ENCODE data around the gene HOXA2. TPM values are rescaled to one million over a fixed set of nuclear protein-coding genes. Genes with fewer than 3 reads are reported as not detected.
A peak's percentile ranks its signal among the peaks of the same experiment; 100 is the strongest.

HOXA2 gene
- total and polyA plus RNA-seq, 5 donors from 2014 or later = 0.11 to 0.31 TPM; not detected in 3

GRCh38 chr7:27125986-27126394 lies 23.5 kb upstream of the HOXA2 start:
- Mint-ChIP-seq H3K9me3 (peaks cover 0 to 2% (median 0%) of the 10 kb centered on the region in 7 donors), H3K4me1 (peaks cover 0 to 2% (median 0%) of the 10 kb centered on the region in 4 donors), H3K27me3 (peaks cover 43% of the 10 kb centered on the region), H3K4me3 (no peak overlapping the region), H3K27ac (no peak overlapping the region), H3K36me3 (no peaks in the 10 kb centered on the region)
- peaks cover 3% of the 10 kb centered on the region for H3K4me1 ChIP-seq (ENCODE audit: control insufficient read depth, insufficient read depth, low read length, poor library complexity, severe bottlenecking)
- no peaks in the 10 kb centered on the region for H3K9me3 ChIP-seq (ENCODE audit: control insufficient read depth in 2 of 2, low read length in 2 of 2)
- H3K27me3 ChIP-seq (ENCODE audit: control insufficient read depth, insufficient read depth, low read length) = peaks cover 15% of the 10 kb centered on the region
- H3K4me3 ChIP-seq (ENCODE audit: low read depth, low read length) = no peak overlapping the region
- DNase-seq (no peak), ATAC-seq (ENCODE audit: low read depth in 2 of 2) (no peak)
- H3K27ac ChIP-seq (ENCODE audit: insufficient read depth, low read length, poor library complexity, severe bottlenecking) = no peak overlapping the region
- no peaks in the 10 kb centered on the region for H3K36me3 ChIP-seq (ENCODE audit: control insufficient read depth, insufficient read depth, low read length)

DNA sequence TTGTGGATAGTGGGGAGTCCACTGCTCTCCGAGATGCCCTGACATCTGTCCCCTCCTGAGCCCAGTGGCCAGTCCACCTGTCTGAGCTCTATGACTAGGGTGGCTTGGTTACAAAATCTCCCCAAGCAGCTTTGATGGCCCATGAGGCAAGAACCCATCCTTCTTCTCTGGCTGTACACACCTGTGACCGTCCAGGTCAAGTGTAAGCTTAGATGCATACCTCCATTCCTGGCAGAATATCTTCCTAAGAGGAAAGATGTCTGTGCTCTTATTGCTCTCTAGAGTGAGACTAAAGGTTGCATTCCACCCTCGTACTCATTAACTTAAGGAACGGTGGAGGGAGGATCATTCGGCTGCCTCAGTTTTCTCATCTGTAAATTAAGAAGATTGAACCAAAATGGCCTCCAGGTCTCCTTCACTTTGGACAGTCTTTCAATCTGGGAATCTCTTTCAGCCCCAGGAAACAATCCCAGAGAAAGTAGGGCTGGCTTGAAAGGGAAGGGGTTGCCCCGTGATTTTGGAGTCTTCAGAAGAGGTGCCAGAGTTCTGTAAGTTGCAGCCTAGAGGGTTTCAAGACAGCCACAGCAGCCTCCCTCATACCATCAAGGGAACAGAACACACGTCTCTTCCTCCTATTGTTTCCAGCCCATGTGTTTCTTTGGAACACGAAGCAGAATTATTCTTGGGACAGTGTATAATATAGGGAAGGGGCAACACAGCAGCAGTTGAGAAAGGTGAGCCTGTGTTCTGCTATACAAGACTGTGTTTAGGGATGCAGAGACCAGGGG lies 22.6 kb upstream of the HOXA2 start:
- Mint-ChIP-seq H3K9me3 (peaks cover 0 to 2% (median 0%) of the 10 kb centered on the region in 7 donors), H3K36me3 (no peaks in the 10 kb centered on the region), H3K27me3 (peaks cover 42% of the 10 kb centered on the region), H3K4me1 (peaks cover 0 to 2% (median 0%) of the 10 kb centered on the region in 4 donors), H3K27ac (no peak overlapping the region), H3K4me3 (no peak overlapping the region)
- Histone ChIP-seq H3K4me1 (ENCODE audit: control insufficient read depth, insufficient read depth, low read length, poor library complexity, severe bottlenecking) (no peaks in the 10 kb centered on the region), H3K36me3 (ENCODE audit: control insufficient read depth, insufficient read depth, low read length) (no peaks in the 10 kb centered on the region), H3K27me3 (ENCODE audit: control insufficient read depth, insufficient read depth, low read length) (peaks cover 15% of the 10 kb centered on the region), H3K4me3 (ENCODE audit: low read depth, low read length) (no peak overlapping the region), H3K9me3 (ENCODE audit: control insufficient read depth in 2 of 2, low read length in 2 of 2) (no peaks in the 10 kb centered on the region), H3K27ac (ENCODE audit: insufficient read depth, low read length, poor library complexity, severe bottlenecking) (no peak overlapping the region)
- DNase-seq (no peak), ATAC-seq (ENCODE audit: low read depth in 2 of 2) (no peak)

GRCh38 chr7:27124096-27124901 lies 21.8 kb upstream of the HOXA2 start:
- Mint-ChIP-seq H3K27ac (no peak overlapping the region), H3K9me3 (peaks cover 0 to 2% (median 0%) of the 10 kb centered on the region in 7 donors), H3K27me3 (peaks cover 40% of the 10 kb centered on the region), H3K4me1 (peaks cover 0 to 2% (median 0%) of the 10 kb centered on the region in 4 donors), H3K4me3 (peak overlapping the region in 1 of 4 donors; percentile 29), H3K36me3 (no peaks in the 10 kb centered on the region)
- no peaks in the 10 kb centered on the region for H3K9me3 ChIP-seq (ENCODE audit: control insufficient read depth in 2 of 2, low read length in 2 of 2)
- no peak overlapping the region for H3K4me3 ChIP-seq (ENCODE audit: low read depth, low read length)
- H3K27me3 ChIP-seq (ENCODE audit: control insufficient read depth, insufficient read depth, low read length) = peaks cover 15% of the 10 kb centered on the region
- DNase-seq (no peak), ATAC-seq (ENCODE audit: low read depth in 2 of 2) (no peak)
- no peaks in the 10 kb centered on the region for H3K36me3 ChIP-seq (ENCODE audit: control insufficient read depth, insufficient read depth, low read length)
- H3K4me1 ChIP-seq (ENCODE audit: control insufficient read depth, insufficient read depth, low read length, poor library complexity, severe bottlenecking) = no peaks in the 10 kb centered on the region
- no peak overlapping the region for H3K27ac ChIP-seq (ENCODE audit: insufficient read depth, low read length, poor library complexity, severe bottlenecking)

DNA sequence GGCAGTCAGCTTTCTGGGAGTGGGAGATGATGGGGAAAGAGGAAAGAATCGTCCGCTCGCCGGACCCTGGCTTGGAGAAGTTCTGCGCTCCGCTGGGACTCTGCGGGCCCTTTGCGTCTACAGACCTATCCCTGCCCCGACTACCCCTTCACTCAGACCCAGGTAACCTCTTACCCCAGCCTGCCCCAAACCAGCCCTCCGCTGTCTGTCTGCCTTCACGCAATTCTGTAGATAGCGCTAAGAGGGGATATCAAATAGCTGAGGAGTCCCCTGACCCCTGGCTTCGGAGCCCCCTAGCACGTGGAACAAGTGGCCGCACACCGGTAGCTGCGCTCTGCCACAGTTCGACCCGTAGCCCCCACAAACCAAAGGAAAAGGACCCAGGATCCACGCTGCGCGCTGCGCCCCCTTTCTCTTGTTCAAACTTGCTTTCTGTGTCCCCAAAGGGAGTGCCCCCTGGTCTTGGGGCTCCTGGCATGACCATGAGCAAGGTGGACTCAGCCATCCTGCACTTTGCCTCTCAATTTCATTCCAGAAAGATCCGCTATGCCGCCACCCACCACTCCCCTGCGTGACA lies 21.1 kb upstream of the HOXA2 start:
- Mint-ChIP-seq H3K4me1 (no peaks in the 10 kb centered on the region), H3K36me3 (no peaks in the 10 kb centered on the region), H3K27ac (no peak overlapping the region), H3K27me3 (peaks cover 37% of the 10 kb centered on the region), H3K4me3 (no peak overlapping the region), H3K9me3 (peaks cover 0 to 2% (median 0%) of the 10 kb centered on the region in 7 donors)
- Histone ChIP-seq H3K4me3 (ENCODE audit: low read depth, low read length) (no peak overlapping the region), H3K27ac (ENCODE audit: insufficient read depth, low read length, poor library complexity, severe bottlenecking) (no peak overlapping the region), H3K9me3 (ENCODE audit: control insufficient read depth in 2 of 2, low read length in 2 of 2) (no peaks in the 10 kb centered on the region), H3K36me3 (ENCODE audit: control insufficient read depth, insufficient read depth, low read length) (no peaks in the 10 kb centered on the region), H3K4me1 (ENCODE audit: control insufficient read depth, insufficient read depth, low read length, poor library complexity, severe bottlenecking) (no peaks in the 10 kb centered on the region), H3K27me3 (ENCODE audit: control insufficient read depth, insufficient read depth, low read length) (peaks cover 13% of the 10 kb centered on the region)
- no peak for ATAC-seq (ENCODE audit: low read depth in 2 of 2)
- no peak for DNase-seq

- peaks cover 38% of the 10 kb centered on the region for H3K27me3 Mint-ChIP-seq
- Histone ChIP-seq H3K27ac (ENCODE audit: insufficient read depth, low read length, poor library complexity, severe bottlenecking) (no peak overlapping the region), H3K4me3 (ENCODE audit: low read depth, low read length) (no peak overlapping the region), H3K36me3 (ENCODE audit: control insufficient read depth, insufficient read depth, low read length) (no peaks in the 10 kb centered on the region), H3K4me1 (ENCODE audit: control insufficient read depth, insufficient read depth, low read length, poor library complexity, severe bottlenecking) (no peaks in the 10 kb centered on the region), H3K9me3 (ENCODE audit: control insufficient read depth in 2 of 2, low read length in 2 of 2) (no peaks in the 10 kb centered on the region), H3K27me3 (ENCODE audit: control insufficient read depth, insufficient read depth, low read length) (peaks cover 10% of the 10 kb centered on the region)
- ATAC-seq (ENCODE audit: low read depth in 2 of 2) = no peak
- DNase-seq = no peak
- H3K9me3 Mint-ChIP-seq = peaks cover 0 to 2% (median 0%) of the 10 kb centered on the region in 7 donors
- H3K36me3 Mint-ChIP-seq = no peaks in the 10 kb centered on the region
- H3K4me3 Mint-ChIP-seq = no peak overlapping the region
- no peaks in the 10 kb centered on the region for H3K4me1 Mint-ChIP-seq
- H3K27ac Mint-ChIP-seq = no peak overlapping the region
Measured at GRCh38 chr7:27123007-27123476, 20.6 kb upstream of the HOXA2 start.

DNA sequence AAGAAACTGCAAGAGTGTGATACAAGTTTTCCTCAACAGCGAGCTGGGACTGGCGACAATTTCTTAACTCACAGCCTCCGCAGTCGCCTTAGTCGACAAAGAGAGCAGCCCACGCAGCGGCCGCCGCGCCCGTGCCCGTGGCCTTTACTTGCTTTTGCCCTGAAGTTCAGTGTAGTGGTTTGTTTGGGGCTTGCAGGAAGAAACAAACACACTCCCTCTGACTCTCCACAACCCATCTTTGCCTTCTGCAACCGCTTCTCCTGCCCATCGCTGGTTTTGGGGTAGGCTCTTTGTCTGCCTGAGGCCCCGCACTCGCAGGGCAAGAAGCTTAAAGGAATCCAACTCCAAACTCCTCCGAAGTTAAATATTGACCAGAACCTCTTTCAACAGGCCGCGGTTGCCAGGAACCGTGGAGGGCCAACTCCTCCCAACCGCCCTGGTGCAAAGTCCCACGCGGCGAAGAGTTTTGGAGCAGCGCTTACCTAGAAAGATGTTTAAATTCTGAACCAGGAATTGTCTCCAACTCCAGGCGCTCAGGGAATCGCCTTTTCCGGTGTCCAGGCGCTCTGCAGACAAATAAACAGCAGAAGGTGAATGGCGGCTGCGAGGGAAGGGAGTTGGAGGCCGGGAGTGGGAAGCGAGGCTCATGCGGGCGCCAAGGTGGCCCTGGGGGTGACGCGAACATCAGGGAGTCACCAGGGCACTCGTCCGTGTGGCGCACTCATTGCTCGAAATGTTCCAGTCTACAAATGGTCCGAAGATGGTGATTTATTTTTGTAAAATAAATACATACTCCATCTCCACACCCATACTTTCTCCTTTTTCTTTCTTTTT lies 19.8 kb upstream of the HOXA2 start:
- H3K27me3 Mint-ChIP-seq = peaks cover 35% of the 10 kb centered on the region
- H3K4me3 Mint-ChIP-seq = no peak overlapping the region
- no peaks in the 10 kb centered on the region for H3K4me1 Mint-ChIP-seq
- H3K4me1 ChIP-seq (ENCODE audit: control insufficient read depth, insufficient read depth, low read length, poor library complexity, severe bottlenecking) = no peaks in the 10 kb centered on the region
- no peak for DNase-seq
- H3K27me3 ChIP-seq (ENCODE audit: control insufficient read depth, insufficient read depth, low read length) = peaks cover 3% of the 10 kb centered on the region
- H3K27ac ChIP-seq (ENCODE audit: insufficient read depth, low read length, poor library complexity, severe bottlenecking) = no peak overlapping the region
- no peak for ATAC-seq (ENCODE audit: low read depth in 2 of 2)
- H3K9me3 ChIP-seq (ENCODE audit: control insufficient read depth in 2 of 2, low read length in 2 of 2) = no peaks in the 10 kb centered on the region
- no peaks in the 10 kb centered on the region for H3K36me3 ChIP-seq (ENCODE audit: control insufficient read depth, insufficient read depth, low read length)
- H3K9me3 Mint-ChIP-seq = no peaks in the 10 kb centered on the region
- H3K36me3 Mint-ChIP-seq = no peaks in the 10 kb centered on the region
- H3K4me3 ChIP-seq (ENCODE audit: low read depth, low read length) = no peak overlapping the region
- H3K27ac Mint-ChIP-seq = no peak overlapping the region

DNA sequence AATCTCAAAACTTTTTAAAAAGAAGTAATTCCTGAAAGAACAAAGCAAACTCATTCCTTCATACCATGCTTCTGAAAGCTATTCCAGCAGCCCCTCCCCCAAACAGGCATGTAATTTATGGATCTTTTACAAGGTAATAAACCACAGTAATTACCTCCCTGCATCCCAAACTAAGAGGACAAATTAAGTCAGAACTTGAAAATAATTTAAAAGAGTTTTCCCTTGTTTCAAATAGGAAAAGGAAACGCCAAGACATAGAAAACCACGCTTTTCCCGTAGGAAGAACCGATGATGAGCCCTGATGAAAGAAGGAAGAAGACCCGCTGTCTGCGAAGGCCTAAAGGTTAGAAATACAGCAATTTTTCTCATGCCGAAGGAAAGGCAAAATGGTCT lies 19.2 kb upstream of the HOXA2 start:
- Histone ChIP-seq H3K4me3 (ENCODE audit: low read depth, low read length) (no peak overlapping the region), H3K27me3 (ENCODE audit: control insufficient read depth, insufficient read depth, low read length) (no peaks in the 10 kb centered on the region), H3K9me3 (ENCODE audit: control insufficient read depth in 2 of 2, low read length in 2 of 2) (no peaks in the 10 kb centered on the region), H3K27ac (ENCODE audit: insufficient read depth, low read length, poor library complexity, severe bottlenecking) (no peak overlapping the region), H3K4me1 (ENCODE audit: control insufficient read depth, insufficient read depth, low read length, poor library complexity, severe bottlenecking) (no peaks in the 10 kb centered on the region), H3K36me3 (ENCODE audit: control insufficient read depth, insufficient read depth, low read length) (no peaks in the 10 kb centered on the region)
- Mint-ChIP-seq H3K27ac (no peak overlapping the region), H3K27me3 (peaks cover 33% of the 10 kb centered on the region), H3K36me3 (no peaks in the 10 kb centered on the region), H3K4me1 (no peaks in the 10 kb centered on the region), H3K4me3 (no peak overlapping the region), H3K9me3 (no peaks in the 10 kb centered on the region)
- no peak for ATAC-seq (ENCODE audit: low read depth in 2 of 2)
- no peak for DNase-seq

Data from CD4-positive, CD25-positive, alpha-beta regulatory T cell (primary cell).